Kasumi-1 (cell line): Measurements from ENCODE around the gene LRRC7.

Experiments used
- DNase-seq, 2 experiments: peaks; one replicate each; lab custom pipeline; 2025; lab: John Stamatoyannopoulos, UW

Gene LRRC7

GRCh38 chr1:69589799-69590198 lies 22.1 kb downstream of the LRRC7 start:
- DNase-seq: no peak

GRCh38 chr1:69592341-69592740 lies 24.6 kb downstream of the LRRC7 start:
- DNase-seq: no peak

- DNase-seq: no peak
These were observed 27.8 kb downstream of the LRRC7 start for GRCh38 chr1:69595486-69595885.

GRCh38 chr1:69611316-69611715 lies 43.6 kb downstream of the LRRC7 start:
- DNase-seq: no peak

GRCh38 chr1:69613414-69613813 lies 45.7 kb downstream of the LRRC7 start:
- no peak for DNase-seq

- DNase-seq: no peak
These were observed 71.0 kb downstream of the LRRC7 start for GRCh38 chr1:69638673-69639072.

GRCh38 chr1:69639159-69639558 lies 71.4 kb downstream of the LRRC7 start:
- DNase-seq: no peak

- no peak for DNase-seq
These were observed 75.5 kb downstream of the LRRC7 start for GRCh38 chr1:69643266-69643665.

- DNase-seq: no peak
These were observed 77.8 kb downstream of the LRRC7 start for GRCh38 chr1:69645477-69645876.

- DNase-seq: no peak
These were observed 80.8 kb downstream of the LRRC7 start for GRCh38 chr1:69648486-69648885.

GRCh38 chr1:69649383-69649990 lies 81.8 kb downstream of the LRRC7 start:
- no peak for DNase-seq

- DNase-seq: no peak
These were observed 83.1 kb downstream of the LRRC7 start for GRCh38 chr1:69650779-69651178.

GRCh38 chr1:69651656-69652055 lies 83.9 kb downstream of the LRRC7 start:
- DNase-seq: no peak

- no peak for DNase-seq
These were observed 90.2 kb downstream of the LRRC7 start for GRCh38 chr1:69657971-69658370.

- DNase-seq: no peak
These were observed 94.0 kb downstream of the LRRC7 start for GRCh38 chr1:69661686-69662085.

- no peak for DNase-seq
These were observed 94.6 kb downstream of the LRRC7 start for GRCh38 chr1:69662321-69662720.

- no peak for DNase-seq
These were observed 103.8 kb downstream of the LRRC7 start for GRCh38 chr1:69671363-69672010.

- no peak for DNase-seq
These were observed 105.6 kb downstream of the LRRC7 start for GRCh38 chr1:69673321-69673720.

- no peak for DNase-seq
These were observed 112.2 kb downstream of the LRRC7 start for GRCh38 chr1:69679965-69680364.

- DNase-seq: peak in 1 of 2 experiments; percentile 1
These were observed 118.8 kb downstream of the LRRC7 start for GRCh38 chr1:69686367-69686984.

- no peak for DNase-seq
These were observed 120.5 kb downstream of the LRRC7 start for GRCh38 chr1:69688193-69688592.

GRCh38 chr1:69691179-69691578 lies 123.5 kb downstream of the LRRC7 start:
- DNase-seq: no peak

GRCh38 chr1:69693921-69694675 lies 126.4 kb downstream of the LRRC7 start:
- no peak for DNase-seq
